Natural killer cell (primary cell): ENCODE measurements around the gene CEP164. TPM values are rescaled to one million over a fixed set of nuclear protein-coding genes. Genes with fewer than 3 reads are reported as not detected.

Experiments
- ATAC-seq, 3 donors: fragments of 150-1000 bp in 2 of 3; fragments of 200-7000 bp in 1 of 3; cut with Tn5 transposase; 1 replicate in 1 of 3; 2 replicates in 2 of 3; pipeline ENCODE4 v1.10.0; 2021; ENCODE audit warnings: mild to moderate bottlenecking in 2 of 3, moderate library complexity in 2 of 3
- DNase-seq, 2 donors: peaks; one replicate each; pipeline versions ENCODE4 v3.0.0 to v3.0.0-alpha.2; 2013 to 2021; ENCODE audit warnings: mixed read lengths in 1 of 2
- H3K27ac ChIP-seq: one replicate; pipeline ENCODE4 v1.5.1; 2013; ENCODE audit warnings: mild to moderate bottlenecking, low read length
- H3K27me3 ChIP-seq: one replicate; pipeline ENCODE4 v1.6.1; 2013; ENCODE audit warnings: low read length; ENCODE audit not compliant: control insufficient read depth, insufficient read depth
- H3K36me3 ChIP-seq: one replicate; pipeline ENCODE4 v1.6.1; 2013; ENCODE audit warnings: low read length; ENCODE audit not compliant: control insufficient read depth, insufficient read depth
- H3K4me1 ChIP-seq: one replicate; pipeline ENCODE4 v1.6.1; 2013; ENCODE audit warnings: low read length; ENCODE audit not compliant: control insufficient read depth, insufficient read depth
- H3K4me3 ChIP-seq: one replicate; pipeline ENCODE4 v1.5.1; 2013; ENCODE audit warnings: low read length
- H3K9me3 ChIP-seq: one replicate; pipeline ENCODE4 v1.6.1; 2013; ENCODE audit warnings: low read length; ENCODE audit not compliant: control insufficient read depth, insufficient read depth
- H3K27ac Mint-ChIP-seq, 2 donors: one replicate each; pipeline ENCODE4 v1.8.0; 2022; ENCODE audit warnings: mild to moderate bottlenecking in 2 of 2, mixed read lengths in 2 of 2, moderate library complexity in 1 of 2
- H3K27me3 Mint-ChIP-seq, 2 donors: one replicate each; pipeline ENCODE4 v1.8.0; 2022; ENCODE audit warnings: low read depth in 2 of 2, mixed read lengths in 2 of 2
- H3K36me3 Mint-ChIP-seq: one replicate; pipeline ENCODE4 v1.8.0; 2022; ENCODE audit warnings: mixed read lengths
- H3K4me1 Mint-ChIP-seq, 2 donors: one replicate each; pipeline ENCODE4 v1.8.0; 2022; ENCODE audit warnings: mixed read lengths in 2 of 2
- H3K4me3 Mint-ChIP-seq: one replicate; pipeline ENCODE4 v1.8.0; 2022; ENCODE audit warnings: mild to moderate bottlenecking, moderate library complexity, mixed read lengths
- H3K9me3 Mint-ChIP-seq, 2 donors: one replicate each; pipeline ENCODE4 v1.8.0; 2022; ENCODE audit warnings: mixed read lengths in 2 of 2
- WGBS: methylation state at CpG from one replicate; pipeline ENCODE4 v1.1.7; 2013; ENCODE audit warnings: missing lambda C conversion rate; ENCODE audit not compliant: insufficient coverage; 5-methylcytosine and 5-hydroxymethylcytosine counted together
- intact Hi-C: fragments of 100-400 bp; cut with micrococcal nuclease; formaldehyde crosslinking; loops from one replicate; pipeline ENCODE4 v1.14.2; 2022
- total RNA-seq, 4 donors: library from RNA; stranded (reverse); fragments of 120-200 nt in 1 of 4; gene quantifications; one replicate each; pipeline versions ENCODE4 v1.2.3 to v1.2.4, GENCODE V29; 2013 to 2022
- TF ChIP-seq, protein P1 (sequence below): fragments of 200-600 bp; IDR thresholded peaks from one replicate; pipeline ENCODE4 v1.8.0; 2022; ENCODE audit warnings: antibody characterized with exemption

CEP164 gene
- total RNA-seq, 3 donors from 2014 or later (not counting 1 experiment from before 2014, with no cell fraction given): 45.6 to 49.9 (median 49.8) TPM

DNA sequence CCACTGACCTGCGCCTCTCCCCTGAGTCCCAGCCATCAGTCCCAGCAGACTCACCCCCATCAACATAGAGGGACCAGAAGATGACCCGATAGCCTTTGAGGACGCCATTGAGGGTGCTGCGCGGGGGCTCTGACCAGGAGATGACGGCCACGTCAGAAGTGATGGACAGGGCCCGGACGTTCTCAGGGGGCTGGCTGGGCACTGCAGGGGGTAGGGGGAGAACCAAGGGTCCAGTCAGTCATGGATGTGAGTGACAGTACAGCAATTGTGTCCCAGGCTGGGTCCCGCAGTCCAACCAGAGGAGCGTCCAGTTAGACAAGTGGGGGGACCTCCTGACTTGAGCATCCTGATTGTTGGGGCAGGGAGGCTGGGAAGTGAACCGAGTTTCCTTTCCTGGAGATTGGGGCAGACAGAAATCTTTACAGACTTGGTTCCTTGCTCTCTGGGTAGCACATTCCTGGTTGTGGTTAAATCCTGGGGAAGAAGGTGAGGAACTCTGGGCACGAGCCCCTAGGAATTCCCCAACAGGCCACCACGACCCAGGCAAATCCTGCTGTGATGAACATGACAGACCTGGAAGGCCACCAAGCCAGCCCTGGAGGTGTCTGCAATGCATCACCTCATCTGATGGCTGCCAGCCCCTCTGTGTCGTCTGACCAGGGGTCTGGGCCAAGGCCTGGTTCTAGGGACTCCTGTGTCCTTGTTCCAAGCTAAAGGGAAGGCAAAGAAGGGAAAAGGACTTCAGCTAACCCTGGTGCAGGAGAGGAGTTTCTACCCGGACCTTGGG, 133.9 kb downstream of the CEP164 start:
- DNase-seq (no peak), ATAC-seq (no peak)
- Histone ChIP-seq H3K9me3 (no peaks in the 10 kb centered on the region), H3K27me3 (no peaks in the 10 kb centered on the region), H3K4me3 (no peak overlapping the region), H3K27ac (no peak overlapping the region), H3K36me3 (no peaks in the 10 kb centered on the region), H3K4me1 (no peaks in the 10 kb centered on the region)
- Mint-ChIP-seq H3K4me3 (no peak overlapping the region), H3K4me1 (no peaks in the 10 kb centered on the region), H3K9me3 (no peaks in the 10 kb centered on the region), H3K36me3 (no peaks in the 10 kb centered on the region), H3K27ac (no peak overlapping the region), H3K27me3 (peaks cover 0 to 3% of the 10 kb centered on the region in 2 donors)
- intact Hi-C loops: no loop called here
- TF ChIP-seq, protein P1, sequence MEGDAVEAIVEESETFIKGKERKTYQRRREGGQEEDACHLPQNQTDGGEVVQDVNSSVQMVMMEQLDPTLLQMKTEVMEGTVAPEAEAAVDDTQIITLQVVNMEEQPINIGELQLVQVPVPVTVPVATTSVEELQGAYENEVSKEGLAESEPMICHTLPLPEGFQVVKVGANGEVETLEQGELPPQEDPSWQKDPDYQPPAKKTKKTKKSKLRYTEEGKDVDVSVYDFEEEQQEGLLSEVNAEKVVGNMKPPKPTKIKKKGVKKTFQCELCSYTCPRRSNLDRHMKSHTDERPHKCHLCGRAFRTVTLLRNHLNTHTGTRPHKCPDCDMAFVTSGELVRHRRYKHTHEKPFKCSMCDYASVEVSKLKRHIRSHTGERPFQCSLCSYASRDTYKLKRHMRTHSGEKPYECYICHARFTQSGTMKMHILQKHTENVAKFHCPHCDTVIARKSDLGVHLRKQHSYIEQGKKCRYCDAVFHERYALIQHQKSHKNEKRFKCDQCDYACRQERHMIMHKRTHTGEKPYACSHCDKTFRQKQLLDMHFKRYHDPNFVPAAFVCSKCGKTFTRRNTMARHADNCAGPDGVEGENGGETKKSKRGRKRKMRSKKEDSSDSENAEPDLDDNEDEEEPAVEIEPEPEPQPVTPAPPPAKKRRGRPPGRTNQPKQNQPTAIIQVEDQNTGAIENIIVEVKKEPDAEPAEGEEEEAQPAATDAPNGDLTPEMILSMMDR: no peak
- 92% methylated on average over 16 of the region's 16 CpGs for WGBS

DNA sequence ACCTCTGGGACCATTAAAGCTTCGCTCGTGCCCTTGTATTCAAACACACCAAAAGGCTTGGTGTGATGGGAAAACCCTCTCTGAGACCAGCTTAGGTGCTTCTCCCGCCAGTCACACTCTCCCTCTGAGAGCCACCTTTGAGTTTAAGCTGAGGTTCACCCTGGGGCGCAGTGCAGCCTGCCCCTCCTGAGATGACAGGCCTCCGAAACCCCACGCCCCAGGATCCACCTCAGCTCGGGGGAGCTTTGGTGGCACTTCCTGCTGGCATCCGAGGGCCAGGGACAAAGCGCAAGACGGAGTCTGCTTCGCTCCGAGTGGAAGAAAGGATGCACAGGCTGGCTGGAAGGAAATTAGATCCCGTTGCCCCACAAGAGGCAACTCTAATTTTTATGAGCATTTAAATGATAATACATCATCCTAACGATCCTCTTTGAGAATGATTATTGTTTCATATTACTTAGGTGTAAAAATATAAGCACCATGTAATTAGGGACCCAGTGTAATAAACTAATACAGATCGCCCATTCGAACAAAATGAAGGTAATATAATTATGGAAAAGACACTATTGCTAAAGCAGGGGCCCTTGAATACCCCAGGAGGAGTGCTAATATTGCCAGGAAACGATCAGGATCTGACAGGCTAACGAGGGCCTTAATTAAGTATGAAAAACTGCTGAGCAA, 134.7 kb downstream of the CEP164 start:
- Histone ChIP-seq H3K4me3 (no peak overlapping the region), H3K27ac (no peak overlapping the region), H3K4me1 (no peaks in the 10 kb centered on the region), H3K27me3 (no peaks in the 10 kb centered on the region), H3K36me3 (no peaks in the 10 kb centered on the region), H3K9me3 (no peaks in the 10 kb centered on the region)
- 85% methylated on average over 17 of the region's 18 CpGs for WGBS
- Mint-ChIP-seq H3K27me3 (peaks cover 0 to 3% of the 10 kb centered on the region in 2 donors), H3K4me1 (no peaks in the 10 kb centered on the region), H3K4me3 (no peak overlapping the region), H3K9me3 (no peaks in the 10 kb centered on the region), H3K36me3 (no peaks in the 10 kb centered on the region), H3K27ac (no peak overlapping the region)
- TF ChIP-seq, protein P1: no peak
- ATAC-seq: no peak
- intact Hi-C loops: no loop called here
- DNase-seq: no peak

DNA sequence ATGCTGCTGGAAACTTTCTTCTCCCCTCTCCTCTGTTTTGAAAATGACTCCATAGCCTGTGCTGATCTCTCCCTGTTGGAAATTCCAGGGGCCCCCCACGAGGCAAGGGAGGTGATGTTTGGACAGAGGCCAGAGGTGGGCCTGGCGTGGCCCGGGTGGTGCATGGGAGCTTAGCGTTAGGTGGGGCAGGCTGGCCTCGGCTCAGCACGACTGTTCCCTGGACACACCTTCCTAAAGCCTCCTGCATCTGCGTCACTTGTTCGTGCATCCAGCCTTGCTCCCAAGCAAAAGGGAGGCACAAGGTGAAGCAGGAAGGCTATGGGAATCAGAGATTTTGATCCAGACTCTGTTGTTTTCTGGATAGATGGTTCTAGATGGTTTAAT, 135.2 kb downstream of the CEP164 start:
- DNase-seq: no peak
- H3K27me3 Mint-ChIP-seq: peaks cover 0 to 3% of the 10 kb centered on the region in 2 donors
- Histone ChIP-seq H3K27ac (no peak overlapping the region), H3K9me3 (no peaks in the 10 kb centered on the region), H3K27me3 (no peaks in the 10 kb centered on the region), H3K4me1 (no peaks in the 10 kb centered on the region), H3K36me3 (no peaks in the 10 kb centered on the region), H3K4me3 (no peak overlapping the region)
- no peaks in the 10 kb centered on the region for H3K36me3 Mint-ChIP-seq
- WGBS: 83% methylated on average over 8 of the region's 8 CpGs
- intact Hi-C loops: no loop called here
- no peaks in the 10 kb centered on the region for H3K9me3 Mint-ChIP-seq
- no peaks in the 10 kb centered on the region for H3K4me1 Mint-ChIP-seq
- no peak for ATAC-seq
- H3K27ac Mint-ChIP-seq: no peak overlapping the region
- no peak overlapping the region for H3K4me3 Mint-ChIP-seq
- TF ChIP-seq, protein P1: no peak

Other genes starting within 250 kb of the CEP164 start
- 100 to 1,000 TPM in 2 of 3 donors, 10 to 100 TPM in 1; 71.6 to 120 (median 119) TPM for gene SIK3, start 229.4 kb upstream of the CEP164 start, total RNA-seq
- 10 to 100 TPM; 46.1 to 71.0 (median 58.8) TPM for gene PAFAH1B2, start 183.6 kb upstream of the CEP164 start, total RNA-seq
- gene SIDT2, start 149.1 kb upstream of the CEP164 start, total RNA-seq: 100 to 1,000 TPM in 1 of 3 donors, 10 to 100 TPM in 2; 80.0 to 111 (median 82.0) TPM
- gene TAGLN, start 128.5 kb upstream of the CEP164 start, total RNA-seq: 10 to 100 TPM in 1 of 3 donors, 1 to 10 TPM in 2; 8.2 to 18.0 (median 8.3) TPM
- gene PCSK7, start 95.8 kb upstream of the CEP164 start, total RNA-seq: 100 to 1,000 TPM; 397 to 471 (median 441) TPM
- gene RNF214, start 95.2 kb upstream of the CEP164 start, total RNA-seq: 10 to 100 TPM; 13.7 to 20.7 (median 17.3) TPM
- 1 to 10 TPM; 2.1 to 4.1 (median 2.4) TPM for gene BACE1-AS, start 36.5 kb upstream of the CEP164 start, total RNA-seq
- 1 to 10 TPM in 1 of 3 donors, under 1 TPM in 2; 0.21 to 1.1 (median 0.79) TPM for gene BACE1, start 11.6 kb upstream of the CEP164 start, total RNA-seq